Fibroblast of lung (primary cell): Measurements from ENCODE around the gene SNX33.

Experiments used
- EZH2 ChIP-seq: IDR thresholded peaks from 2 replicates; pipeline ENCODE4 v1.5.1; 2012; ENCODE audit warnings: low read length, control low read depth, mild to moderate bottlenecking; ENCODE audit errors: missing control alignments
- TF ChIP-seq, protein P1 (sequence below), 2 donors: IDR thresholded peaks in 1 of 2; conservative IDR thresholded peaks in 1 of 2; 1 replicate in 1 of 2; 2 replicates in 1 of 2; pipeline ENCODE4 v1.5.1; 2011 to 2012; ENCODE audit warnings: low read length in 2 of 2, control low read depth in 1 of 2, inconsistent platforms in 1 of 2, low read depth in 1 of 2, mild to moderate bottlenecking in 1 of 2

DNA sequence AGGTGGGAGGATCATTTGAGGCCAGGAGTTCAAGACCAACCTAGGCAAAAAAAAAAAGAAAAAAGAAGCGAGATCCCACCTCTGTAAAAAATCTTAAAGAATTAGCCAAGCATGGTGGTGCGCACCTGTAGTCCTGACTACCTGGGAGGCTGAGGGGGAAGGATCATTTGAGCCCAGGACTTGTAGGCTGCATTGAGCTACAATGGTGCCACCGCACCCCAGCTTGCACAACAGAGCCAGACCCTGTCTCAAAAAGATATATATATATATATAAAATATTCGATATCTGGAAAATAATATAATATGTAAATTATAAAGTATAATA lies 6.6 kb upstream of the SNX33 start:
- TF ChIP-seq, protein P1, sequence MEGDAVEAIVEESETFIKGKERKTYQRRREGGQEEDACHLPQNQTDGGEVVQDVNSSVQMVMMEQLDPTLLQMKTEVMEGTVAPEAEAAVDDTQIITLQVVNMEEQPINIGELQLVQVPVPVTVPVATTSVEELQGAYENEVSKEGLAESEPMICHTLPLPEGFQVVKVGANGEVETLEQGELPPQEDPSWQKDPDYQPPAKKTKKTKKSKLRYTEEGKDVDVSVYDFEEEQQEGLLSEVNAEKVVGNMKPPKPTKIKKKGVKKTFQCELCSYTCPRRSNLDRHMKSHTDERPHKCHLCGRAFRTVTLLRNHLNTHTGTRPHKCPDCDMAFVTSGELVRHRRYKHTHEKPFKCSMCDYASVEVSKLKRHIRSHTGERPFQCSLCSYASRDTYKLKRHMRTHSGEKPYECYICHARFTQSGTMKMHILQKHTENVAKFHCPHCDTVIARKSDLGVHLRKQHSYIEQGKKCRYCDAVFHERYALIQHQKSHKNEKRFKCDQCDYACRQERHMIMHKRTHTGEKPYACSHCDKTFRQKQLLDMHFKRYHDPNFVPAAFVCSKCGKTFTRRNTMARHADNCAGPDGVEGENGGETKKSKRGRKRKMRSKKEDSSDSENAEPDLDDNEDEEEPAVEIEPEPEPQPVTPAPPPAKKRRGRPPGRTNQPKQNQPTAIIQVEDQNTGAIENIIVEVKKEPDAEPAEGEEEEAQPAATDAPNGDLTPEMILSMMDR (conservative IDR thresholded peaks at IDR 0.05 in 1 of 2, IDR thresholded peaks at IDR 0.05 in 1 of 2; ENCODE audit: low read depth in 1 of 2, low read length in 2 of 2), result no peak
- no peak for TF ChIP-seq EZH2
